Progenitor cell of endocrine pancreas (in vitro differentiated cells): ENCODE measurements around the gene NEGR1. TPM values are rescaled to one million over a fixed set of nuclear protein-coding genes. Genes with fewer than 3 reads are reported as not detected.

Source experiments
- DNase-seq: peaks from one replicate; pipeline ENCODE4 v3.0.0; 2021; ENCODE audit warnings: low spot score; ENCODE audit not compliant: unreplicated experiment
- H3K27ac Mint-ChIP-seq: 2 replicates; pipeline ENCODE4 v1.8.0; 2021; ENCODE audit warnings: mild to moderate bottlenecking, moderate library complexity, mixed read lengths
- H3K27me3 Mint-ChIP-seq: 2 replicates; pipeline ENCODE4 v1.8.0; 2021; ENCODE audit warnings: mixed read lengths
- H3K36me3 Mint-ChIP-seq: 2 replicates; pipeline ENCODE4 v1.8.0; 2022; ENCODE audit warnings: mixed read lengths; ENCODE audit not compliant: insufficient read depth
- H3K4me1 Mint-ChIP-seq: 2 replicates; pipeline ENCODE4 v1.8.0; 2021; ENCODE audit warnings: low read depth, mixed read lengths
- H3K4me3 Mint-ChIP-seq: 2 replicates; pipeline ENCODE4 v1.8.0; 2021; ENCODE audit warnings: low read depth, mild to moderate bottlenecking, moderate library complexity, mixed read lengths
- H3K9me3 Mint-ChIP-seq: 2 replicates; pipeline ENCODE4 v1.8.0; 2021; ENCODE audit warnings: low read depth, mixed read lengths
- total RNA-seq: library from RNA; stranded (reverse); gene quantifications from 2 replicates; pipeline ENCODE4 v1.2.1, GENCODE V29; 2021
- TF ChIP-seq, protein P1 (sequence below): fragments of 200-600 bp; sonication (generic); IDR thresholded peaks from one replicate; pipeline ENCODE4 v1.5.0; 2021; ENCODE audit warnings: antibody characterized with exemption, mild to moderate bottlenecking; ENCODE audit not compliant: unreplicated experiment

Gene NEGR1
- total RNA-seq, 1 donor from 2014 or later: 3.1 TPM

DNA sequence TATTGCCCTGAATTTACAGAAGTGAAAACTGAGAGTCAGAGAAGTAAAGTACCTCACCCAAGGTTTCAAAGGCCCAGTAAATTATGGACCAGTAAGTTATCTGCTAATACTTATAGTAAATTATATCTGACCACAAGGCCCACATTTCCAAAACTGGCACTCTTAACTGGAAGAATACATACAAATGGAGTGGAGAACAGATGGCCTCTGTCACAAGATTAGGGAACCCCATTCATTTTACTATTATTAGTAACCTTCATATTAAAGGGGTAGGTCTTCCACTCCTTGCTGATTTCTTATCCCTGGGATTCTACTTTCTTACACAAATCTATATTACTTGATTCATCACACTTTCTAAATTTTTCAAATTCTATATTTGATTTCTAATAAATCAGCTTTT is 588.8 kb downstream of the NEGR1 start:
- DNase-seq: no peak
- H3K4me3 Mint-ChIP-seq: no peak overlapping the region
- H3K4me1 Mint-ChIP-seq: peaks cover 2% of the 10 kb centered on the region
- no peaks in the 10 kb centered on the region for H3K27me3 Mint-ChIP-seq
- TF ChIP-seq, protein P1, sequence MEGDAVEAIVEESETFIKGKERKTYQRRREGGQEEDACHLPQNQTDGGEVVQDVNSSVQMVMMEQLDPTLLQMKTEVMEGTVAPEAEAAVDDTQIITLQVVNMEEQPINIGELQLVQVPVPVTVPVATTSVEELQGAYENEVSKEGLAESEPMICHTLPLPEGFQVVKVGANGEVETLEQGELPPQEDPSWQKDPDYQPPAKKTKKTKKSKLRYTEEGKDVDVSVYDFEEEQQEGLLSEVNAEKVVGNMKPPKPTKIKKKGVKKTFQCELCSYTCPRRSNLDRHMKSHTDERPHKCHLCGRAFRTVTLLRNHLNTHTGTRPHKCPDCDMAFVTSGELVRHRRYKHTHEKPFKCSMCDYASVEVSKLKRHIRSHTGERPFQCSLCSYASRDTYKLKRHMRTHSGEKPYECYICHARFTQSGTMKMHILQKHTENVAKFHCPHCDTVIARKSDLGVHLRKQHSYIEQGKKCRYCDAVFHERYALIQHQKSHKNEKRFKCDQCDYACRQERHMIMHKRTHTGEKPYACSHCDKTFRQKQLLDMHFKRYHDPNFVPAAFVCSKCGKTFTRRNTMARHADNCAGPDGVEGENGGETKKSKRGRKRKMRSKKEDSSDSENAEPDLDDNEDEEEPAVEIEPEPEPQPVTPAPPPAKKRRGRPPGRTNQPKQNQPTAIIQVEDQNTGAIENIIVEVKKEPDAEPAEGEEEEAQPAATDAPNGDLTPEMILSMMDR: no peak
- no peaks in the 10 kb centered on the region for H3K36me3 Mint-ChIP-seq
- H3K9me3 Mint-ChIP-seq: no peaks in the 10 kb centered on the region
- H3K27ac Mint-ChIP-seq: no peak overlapping the region

DNA sequence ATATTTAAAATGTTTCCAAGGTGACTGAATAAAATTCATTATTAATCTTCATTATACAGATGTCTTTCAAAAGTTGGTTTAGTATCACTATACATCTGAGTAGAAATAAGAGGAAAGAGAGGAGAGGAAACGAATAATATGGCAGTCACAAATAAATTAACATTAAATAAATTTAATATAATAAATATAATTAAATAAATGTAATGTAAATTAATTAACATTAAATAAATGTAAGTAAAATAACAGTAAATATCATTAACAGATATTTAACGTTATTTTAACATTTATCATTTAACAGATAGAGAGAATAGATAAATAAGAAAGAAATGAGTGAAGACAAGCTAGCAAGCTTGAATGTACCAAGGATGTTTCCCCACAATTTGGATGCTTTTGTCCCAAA is 592.7 kb downstream of the NEGR1 start:
- H3K27ac Mint-ChIP-seq: no peak overlapping the region
- no peak overlapping the region for H3K4me3 Mint-ChIP-seq
- DNase-seq: no peak
- TF ChIP-seq, protein P1: no peak
- no peaks in the 10 kb centered on the region for H3K36me3 Mint-ChIP-seq
- H3K9me3 Mint-ChIP-seq: no peaks in the 10 kb centered on the region
- no peaks in the 10 kb centered on the region for H3K27me3 Mint-ChIP-seq
- peaks cover 1% of the 10 kb centered on the region for H3K4me1 Mint-ChIP-seq

DNA sequence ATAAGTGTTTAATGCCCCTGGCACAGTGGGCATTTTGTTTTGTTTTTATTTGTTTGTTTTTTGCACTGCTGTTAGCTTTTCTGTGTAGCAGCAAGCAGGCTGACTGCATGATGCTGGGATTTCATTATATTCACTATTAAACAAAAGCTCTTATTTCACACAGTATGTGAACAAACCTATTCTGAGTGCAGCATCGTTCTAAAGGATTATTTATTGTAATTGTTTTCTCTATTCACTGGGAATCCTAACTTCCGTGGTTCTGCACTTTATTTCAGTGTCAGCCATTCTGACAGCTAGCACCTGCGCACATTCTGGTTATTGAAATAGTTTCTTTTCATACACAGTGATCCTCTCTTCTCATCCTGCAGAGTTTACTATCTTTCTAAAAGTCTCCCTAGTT is 595.0 kb downstream of the NEGR1 start:
- Mint-ChIP-seq H3K4me1 (peaks cover 1% of the 10 kb centered on the region), H3K27ac (no peak overlapping the region), H3K27me3 (no peaks in the 10 kb centered on the region), H3K9me3 (no peaks in the 10 kb centered on the region), H3K36me3 (no peaks in the 10 kb centered on the region), H3K4me3 (no peak overlapping the region)
- DNase-seq: no peak
- TF ChIP-seq, protein P1: no peak

GRCh38 chr1:71676979-71677925 is 605.1 kb downstream of the NEGR1 start:
- Mint-ChIP-seq H3K4me3 (no peak overlapping the region), H3K27ac (no peak overlapping the region), H3K9me3 (no peaks in the 10 kb centered on the region), H3K36me3 (no peaks in the 10 kb centered on the region), H3K27me3 (no peaks in the 10 kb centered on the region), H3K4me1 (peaks cover 1% of the 10 kb centered on the region)
- TF ChIP-seq, protein P1: no peak
- no peak for DNase-seq

DNA sequence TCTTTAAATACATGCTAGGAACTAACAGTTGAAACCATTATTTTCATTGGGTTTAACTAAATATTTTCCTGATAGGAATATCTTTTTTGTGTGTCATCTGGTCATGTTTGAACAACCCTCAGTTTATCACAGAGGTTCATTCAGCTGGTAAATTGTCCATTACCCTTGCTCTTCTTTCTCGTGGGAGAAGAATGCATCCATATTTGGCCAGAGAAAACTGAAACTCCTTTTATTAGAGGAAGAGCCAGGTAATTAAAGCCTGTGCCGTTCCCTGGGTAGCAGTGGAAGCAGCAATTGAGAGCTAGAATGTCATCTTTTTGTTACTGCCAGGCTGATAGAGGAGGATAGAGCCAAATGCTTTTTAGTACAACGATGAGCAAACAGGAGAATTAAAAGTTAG is 614.3 kb downstream of the NEGR1 start:
- Mint-ChIP-seq H3K9me3 (no peaks in the 10 kb centered on the region), H3K36me3 (no peaks in the 10 kb centered on the region), H3K4me3 (no peak overlapping the region), H3K27me3 (no peaks in the 10 kb centered on the region), H3K27ac (no peak overlapping the region), H3K4me1 (peaks cover 3% of the 10 kb centered on the region)
- DNase-seq: no peak
- TF ChIP-seq, protein P1: no peak
